Activated naive CD8-positive, alpha-beta T cell treated with anti-CD3 and anti-CD28 coated beads, Interleukin-2, amount 50 U/mL, for 24 hours (primary cell): ENCODE measurements around the gene SSX7.
"Not testable (repeated sequence)": the region's sequence is repeated elsewhere in the genome, so short reads cannot be mapped to it uniquely, and the experiment has no call there.

Experiments used
- ATAC-seq: fragments of 150-1000 bp; cut with Tn5 transposase; one replicate; pipeline ENCODE4 v1.10.0; 2021
- DNase-seq: peaks from one replicate; pipeline ENCODE4 v3.0.0; 2021
- H3K27ac Mint-ChIP-seq: one replicate; pipeline ENCODE4 v1.8.0; 2021; ENCODE audit warnings: mild to moderate bottlenecking, mixed read lengths
- H3K27me3 Mint-ChIP-seq: one replicate; pipeline ENCODE4 v1.8.0; 2021; ENCODE audit warnings: mixed read lengths
- H3K36me3 Mint-ChIP-seq: one replicate; pipeline ENCODE4 v1.8.0; 2021; ENCODE audit warnings: low read depth, mixed read lengths
- H3K4me1 Mint-ChIP-seq: one replicate; pipeline ENCODE4 v1.8.0; 2021; ENCODE audit warnings: mixed read lengths
- H3K4me3 Mint-ChIP-seq: one replicate; pipeline ENCODE4 v1.8.0; 2021; ENCODE audit warnings: mild to moderate bottlenecking, moderate library complexity, mixed read lengths
- H3K9me3 Mint-ChIP-seq: one replicate; pipeline ENCODE4 v1.8.0; 2021; ENCODE audit warnings: mixed read lengths

Gene SSX7, protein sequence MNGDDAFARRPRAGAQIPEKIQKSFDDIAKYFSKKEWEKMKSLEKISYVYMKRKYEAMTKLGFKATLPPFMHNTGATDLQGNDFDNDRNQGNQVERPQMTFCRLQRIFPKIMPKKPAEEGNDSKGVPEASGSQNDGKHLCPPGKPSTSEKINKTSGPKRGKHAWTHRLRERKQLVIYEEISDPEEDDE

DNA sequence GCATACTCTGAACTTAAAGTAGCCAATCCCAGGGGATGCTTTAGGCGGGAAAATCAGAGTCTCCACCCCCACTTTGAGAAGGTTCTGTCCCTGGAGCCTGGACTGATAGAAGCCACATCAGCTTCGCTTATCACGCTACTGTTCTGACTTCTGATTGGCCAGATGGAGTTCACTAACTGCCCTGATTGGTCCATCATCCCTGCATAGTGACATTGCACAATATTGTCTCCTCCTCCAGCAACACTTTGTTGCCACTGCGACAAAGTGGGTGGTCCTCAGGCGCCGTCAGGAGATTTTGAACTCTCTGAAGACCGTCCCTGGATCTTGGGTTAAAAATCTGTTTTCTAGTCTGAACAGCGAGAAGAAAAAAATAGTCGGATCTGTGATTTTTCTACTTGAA is at the start of gene SSX7:
Gene SSX7 (minus strand): TSS at position 101 of the 400 bp plus-strand sequence. CDS start 1,428 bp downstream, outside the sequence.
- H3K27me3 Mint-ChIP-seq, H3K4me3 Mint-ChIP-seq, H3K27ac Mint-ChIP-seq, DNase-seq, H3K9me3 Mint-ChIP-seq, H3K36me3 Mint-ChIP-seq, H3K4me1 Mint-ChIP-seq, ATAC-seq: not testable (repeated sequence)

DNA sequence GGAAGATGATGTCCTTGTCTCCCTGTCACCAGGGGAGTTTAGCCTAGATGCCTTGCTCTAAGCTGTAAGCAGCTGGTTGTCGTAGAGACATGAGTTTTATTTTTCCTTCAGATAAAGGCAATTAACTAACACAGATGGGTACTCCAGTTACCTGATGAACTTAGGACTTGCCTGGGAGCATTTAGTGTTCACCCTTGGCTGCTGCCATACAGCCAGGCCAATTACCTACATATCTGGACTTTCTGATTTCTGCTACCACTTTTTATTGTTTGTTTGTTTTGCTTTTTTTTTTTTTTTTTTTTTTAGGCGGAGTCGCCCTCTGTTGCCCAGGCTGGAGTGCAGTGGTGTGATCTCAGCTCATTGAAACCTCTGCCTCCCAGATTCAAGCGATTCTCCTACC is 37.3 kb upstream of the SSX7 start:
- not testable (repeated sequence) for DNase-seq, H3K27me3 Mint-ChIP-seq, H3K4me3 Mint-ChIP-seq, H3K9me3 Mint-ChIP-seq, ATAC-seq, H3K27ac Mint-ChIP-seq, H3K4me1 Mint-ChIP-seq, H3K36me3 Mint-ChIP-seq

DNA sequence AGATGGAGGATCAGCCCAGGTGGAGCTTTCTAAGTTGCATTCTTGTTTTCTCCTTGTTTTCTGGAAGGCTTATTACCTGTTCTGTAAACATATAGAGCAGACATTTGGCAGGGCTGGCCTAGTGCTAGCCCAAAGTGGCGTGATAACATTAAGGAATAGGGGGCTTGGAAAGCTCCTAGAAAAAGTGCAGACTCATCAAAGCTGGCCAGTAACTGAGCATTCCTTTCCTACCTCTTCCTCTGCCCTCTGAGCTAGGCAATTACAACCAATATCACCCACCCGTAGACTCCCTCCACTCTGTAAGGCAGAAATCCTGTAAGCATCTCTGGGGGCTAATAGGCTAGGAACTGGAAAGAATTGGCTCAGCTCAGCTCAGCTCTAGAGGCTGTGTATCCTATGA is 7.5 kb upstream of the SSX7 start:
- not testable (repeated sequence) for H3K27me3 Mint-ChIP-seq, H3K4me3 Mint-ChIP-seq, DNase-seq, H3K27ac Mint-ChIP-seq, H3K4me1 Mint-ChIP-seq, H3K36me3 Mint-ChIP-seq, H3K9me3 Mint-ChIP-seq, ATAC-seq

DNA sequence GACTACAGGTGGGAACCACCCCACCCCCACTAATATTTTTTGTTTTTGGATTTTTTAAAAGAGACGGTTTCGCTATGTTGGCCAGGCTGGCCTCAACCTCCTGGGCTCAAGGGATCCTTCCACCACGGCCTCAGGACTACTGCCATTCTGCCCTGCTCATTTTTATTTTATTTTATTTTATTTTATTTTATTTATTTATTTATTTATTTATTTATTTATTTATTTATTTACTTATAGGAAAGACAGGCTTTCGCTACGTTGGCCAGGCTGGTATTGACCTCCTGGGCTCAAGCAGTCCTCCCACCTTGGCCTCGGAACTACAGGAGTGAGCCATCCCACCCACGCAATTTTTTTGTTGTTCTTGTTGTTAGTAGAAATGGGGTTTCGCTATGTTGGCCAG is 775 bp upstream of the SSX7 start:
- H3K4me3 Mint-ChIP-seq, H3K27ac Mint-ChIP-seq, ATAC-seq, H3K36me3 Mint-ChIP-seq, DNase-seq, H3K9me3 Mint-ChIP-seq, H3K4me1 Mint-ChIP-seq, H3K27me3 Mint-ChIP-seq: not testable (repeated sequence)

DNA sequence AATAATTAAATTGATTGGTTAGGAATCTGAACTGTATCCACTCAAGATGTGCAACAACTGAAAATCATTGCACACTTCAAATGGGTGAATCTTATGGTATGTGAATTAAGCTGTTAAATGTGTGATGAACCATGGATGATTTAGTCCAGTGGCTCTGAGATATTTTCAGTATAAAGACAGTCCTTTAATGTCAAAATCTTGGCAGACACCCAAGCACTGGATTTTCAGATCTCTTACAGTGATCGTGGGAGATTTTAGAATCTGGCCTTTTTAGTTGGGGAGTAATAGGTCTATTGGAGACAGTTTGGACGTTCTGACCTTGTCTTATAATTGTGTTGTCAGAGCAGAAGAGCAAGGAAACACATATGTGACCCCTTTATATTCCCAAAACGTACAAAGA is 4.0 kb downstream of the SSX7 start:
- H3K27ac Mint-ChIP-seq, H3K36me3 Mint-ChIP-seq, H3K4me1 Mint-ChIP-seq, H3K4me3 Mint-ChIP-seq, H3K27me3 Mint-ChIP-seq, DNase-seq, ATAC-seq, H3K9me3 Mint-ChIP-seq: not testable (repeated sequence)

DNA sequence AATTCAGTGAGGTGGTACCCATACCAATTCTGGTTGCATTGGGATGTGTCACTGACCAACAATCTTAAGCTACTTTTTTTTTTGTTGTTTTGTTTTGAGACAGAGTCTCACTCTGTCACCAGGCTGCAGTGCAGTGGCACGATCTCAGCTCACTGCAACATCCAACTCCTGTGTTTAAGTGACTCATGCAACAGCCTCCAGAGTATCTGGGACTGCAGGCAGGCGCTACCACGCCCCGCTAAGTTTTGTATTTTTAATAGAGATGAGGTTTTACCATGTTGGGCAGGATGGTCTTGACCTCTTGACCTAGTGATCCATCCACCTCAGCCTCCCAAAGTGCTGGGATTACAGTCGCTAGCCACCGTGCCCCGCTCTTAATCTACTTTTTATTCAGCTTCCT is 5.7 kb downstream of the SSX7 start:
- not testable (repeated sequence) for DNase-seq, ATAC-seq, H3K4me1 Mint-ChIP-seq, H3K9me3 Mint-ChIP-seq, H3K27me3 Mint-ChIP-seq, H3K27ac Mint-ChIP-seq, H3K36me3 Mint-ChIP-seq, H3K4me3 Mint-ChIP-seq

DNA sequence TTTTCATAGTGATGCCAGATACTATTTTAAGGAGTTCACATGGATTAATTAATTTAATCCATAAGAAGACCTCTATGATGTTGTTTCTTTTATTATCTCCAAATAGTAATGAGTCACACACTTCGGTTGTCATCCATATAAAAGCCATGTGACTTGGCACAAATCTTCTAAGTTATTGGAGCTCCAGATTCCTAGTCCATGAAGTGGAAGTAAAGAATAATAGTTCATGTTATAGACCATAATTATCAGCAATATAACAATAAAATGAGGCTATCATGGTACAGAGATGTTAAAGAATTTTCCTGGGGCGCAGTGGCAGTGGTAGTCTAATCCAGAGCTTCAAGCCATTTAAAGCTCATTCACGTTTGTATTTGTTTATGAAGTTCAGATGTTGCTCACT is 26.2 kb downstream of the SSX7 start:
- H3K36me3 Mint-ChIP-seq, H3K27ac Mint-ChIP-seq, ATAC-seq, DNase-seq, H3K4me3 Mint-ChIP-seq, H3K27me3 Mint-ChIP-seq, H3K4me1 Mint-ChIP-seq, H3K9me3 Mint-ChIP-seq: not testable (repeated sequence)

DNA sequence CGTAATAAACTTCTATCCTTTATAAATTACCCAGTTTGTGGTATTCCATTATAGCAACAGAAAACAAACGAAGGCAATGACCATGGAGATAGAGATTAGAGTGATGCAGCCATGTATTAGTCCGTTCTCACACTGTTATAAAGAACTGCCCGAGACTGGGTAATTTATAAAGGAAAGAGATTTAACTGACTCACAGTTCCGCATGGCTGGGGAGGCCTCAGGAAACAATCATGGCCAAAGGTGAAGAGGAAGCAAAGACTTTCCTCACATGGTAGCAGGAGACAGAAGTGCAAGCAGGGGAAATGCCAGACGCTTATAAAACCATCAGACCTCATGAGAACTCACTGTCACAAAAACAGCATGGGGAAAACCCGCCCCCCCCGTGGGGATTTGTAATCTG is 34.0 kb downstream of the SSX7 start:
- not testable (repeated sequence) for H3K9me3 Mint-ChIP-seq, H3K27ac Mint-ChIP-seq, H3K4me1 Mint-ChIP-seq, ATAC-seq, DNase-seq, H3K36me3 Mint-ChIP-seq, H3K27me3 Mint-ChIP-seq, H3K4me3 Mint-ChIP-seq

DNA sequence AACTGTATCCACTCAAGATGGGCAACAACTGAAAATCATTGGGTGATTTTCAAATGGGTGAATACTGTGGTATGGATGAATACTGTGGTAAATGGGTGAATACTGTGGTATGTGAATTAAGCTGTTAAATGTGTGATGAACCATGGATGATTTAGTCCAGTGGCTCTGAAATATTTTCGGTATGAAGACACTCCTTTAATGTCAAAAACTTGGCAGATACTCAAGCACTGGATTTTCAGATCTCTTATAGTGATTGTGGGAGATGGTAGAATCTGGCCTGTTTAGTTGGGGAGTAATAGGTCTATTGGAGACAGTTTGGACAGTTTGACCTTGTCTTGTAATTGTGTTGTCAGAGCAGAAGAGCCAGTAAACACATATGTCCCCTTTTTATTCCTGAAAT is 45.7 kb downstream of the SSX7 start:
- DNase-seq (no peak), ATAC-seq (no peak)
- Mint-ChIP-seq H3K9me3 (no peaks in the 10 kb centered on the region), H3K4me1 (no peaks in the 10 kb centered on the region), H3K27me3 (no peaks in the 10 kb centered on the region), H3K4me3 (no peak overlapping the region), H3K27ac (no peak overlapping the region), H3K36me3 (no peaks in the 10 kb centered on the region)

DNA sequence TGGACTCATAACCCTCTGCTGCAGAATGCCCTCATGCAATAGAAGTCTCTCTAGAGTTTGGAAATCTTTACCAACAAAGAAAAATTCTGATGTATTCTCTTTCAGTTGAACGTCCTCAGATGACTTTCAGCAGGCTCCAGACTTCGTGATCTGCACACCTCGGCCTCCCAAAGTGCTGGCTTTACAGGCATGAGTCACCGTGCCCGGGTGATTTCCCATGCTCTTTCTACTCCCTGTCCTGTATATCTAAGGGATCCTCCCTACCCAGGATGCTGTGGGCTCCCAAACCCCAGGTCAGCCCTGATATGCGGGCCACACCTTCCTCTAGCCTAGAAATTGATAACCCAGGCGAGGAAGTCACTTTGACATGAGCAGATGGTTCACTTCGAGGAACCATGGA is 51.5 kb downstream of the SSX7 start:
- not testable (repeated sequence) for H3K4me1 Mint-ChIP-seq, ATAC-seq

DNA sequence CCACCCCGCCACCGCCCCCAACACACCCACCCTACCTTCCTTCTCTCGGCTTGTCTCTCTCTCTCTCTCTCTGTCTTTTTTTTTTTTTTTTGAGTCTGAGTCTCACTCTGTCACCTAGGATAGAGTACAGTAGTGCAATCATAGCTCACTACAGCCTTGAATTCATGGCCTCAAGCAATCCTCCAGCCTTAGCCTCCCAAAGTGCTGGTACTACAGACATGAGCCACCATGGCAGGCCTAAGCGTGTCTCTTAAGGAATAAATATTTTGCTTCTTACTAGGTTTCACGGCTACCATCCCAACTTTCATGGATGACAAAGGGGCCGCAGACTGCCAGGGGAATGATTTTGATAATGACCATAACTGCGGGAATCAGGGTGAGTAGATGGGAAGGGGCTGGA is 55.8 kb downstream of the SSX7 start:
- Mint-ChIP-seq H3K4me1 (no peaks in the 10 kb centered on the region), H3K27ac (no peak overlapping the region), H3K9me3 (no peaks in the 10 kb centered on the region), H3K36me3 (no peaks in the 10 kb centered on the region), H3K4me3 (no peak overlapping the region), H3K27me3 (no peaks in the 10 kb centered on the region)
- no peak for DNase-seq
- ATAC-seq, result no peak

More for the DNA sequence above, 51.5 kb downstream of the SSX7 start:
- H3K9me3 Mint-ChIP-seq, DNase-seq, H3K4me3 Mint-ChIP-seq, H3K27me3 Mint-ChIP-seq, H3K36me3 Mint-ChIP-seq, H3K27ac Mint-ChIP-seq: not testable (repeated sequence)

DNA sequence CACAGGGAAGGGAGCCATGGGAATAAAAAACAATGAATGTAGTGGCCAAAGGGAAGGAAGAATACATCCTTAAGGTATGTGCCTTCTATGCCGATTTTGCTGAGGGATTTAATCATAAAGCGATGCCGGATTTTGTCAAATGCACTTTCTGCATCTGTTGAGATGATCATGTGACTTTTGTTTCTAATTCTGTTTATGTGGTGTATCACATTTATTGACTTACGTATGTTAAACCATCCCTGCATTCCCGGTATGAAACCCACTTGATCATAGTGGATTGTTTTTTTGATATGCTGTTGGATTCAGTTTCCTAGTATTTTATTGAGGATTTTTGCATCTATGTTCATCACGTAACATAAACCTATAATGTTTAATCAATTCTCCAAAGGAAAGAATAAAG is 60.0 kb downstream of the SSX7 start:
- Mint-ChIP-seq H3K4me3 (no peak overlapping the region), H3K9me3 (no peaks in the 10 kb centered on the region), H3K27me3 (no peaks in the 10 kb centered on the region), H3K4me1 (no peaks in the 10 kb centered on the region), H3K27ac (no peak overlapping the region), H3K36me3 (no peaks in the 10 kb centered on the region)
- ATAC-seq, result no peak
- no peak for DNase-seq
